IPS-18a (cell line): ENCODE results near the gene TRABD2B.

Experiments used
- H3K27ac ChIP-seq: one replicate; pipeline ENCODE4 v1.5.1; 2013; ENCODE audit warnings: low read length
- H3K27me3 ChIP-seq: one replicate; pipeline ENCODE4 v1.6.1; 2013; ENCODE audit warnings: mild to moderate bottlenecking, low read length; ENCODE audit not compliant: control insufficient read depth, insufficient read depth
- H3K36me3 ChIP-seq: one replicate; pipeline ENCODE4 v1.6.1; 2013; ENCODE audit warnings: low read depth, low read length; ENCODE audit not compliant: control insufficient read depth
- H3K4me1 ChIP-seq: one replicate; pipeline ENCODE4 v1.6.1; 2013; ENCODE audit warnings: low read depth, low read length; ENCODE audit not compliant: control insufficient read depth
- H3K4me3 ChIP-seq: one replicate; pipeline ENCODE4 v1.5.1; 2013; ENCODE audit warnings: low read length
- H3K9ac ChIP-seq: one replicate; pipeline ENCODE4 v1.6.1; 2013; ENCODE audit warnings: mild to moderate bottlenecking, low read length, moderate library complexity
- H3K9me3 ChIP-seq: one replicate; pipeline ENCODE4 v1.6.1; 2013; ENCODE audit warnings: low read depth, low read length; ENCODE audit not compliant: control insufficient read depth

TRABD2B gene

GRCh38 chr1:47914218-47914938 is 82.8 kb downstream of the TRABD2B start:
- Histone ChIP-seq H3K4me3 (no peak overlapping the region), H3K27ac (no peak overlapping the region), H3K4me1 (peaks cover 7% of the 10 kb centered on the region), H3K9me3 (no peaks in the 10 kb centered on the region), H3K36me3 (no peaks in the 10 kb centered on the region), H3K9ac (no peak overlapping the region), H3K27me3 (no peaks in the 10 kb centered on the region)

- Histone ChIP-seq H3K36me3 (no peaks in the 10 kb centered on the region), H3K4me3 (no peak overlapping the region), H3K27ac (no peak overlapping the region), H3K9ac (no peak overlapping the region), H3K4me1 (peaks cover 7% of the 10 kb centered on the region), H3K9me3 (no peaks in the 10 kb centered on the region), H3K27me3 (no peaks in the 10 kb centered on the region)
Measured at GRCh38 chr1:47913225-47913823, 83.9 kb downstream of the TRABD2B start.

GRCh38 chr1:47912756-47913155 is 84.4 kb downstream of the TRABD2B start:
- no peaks in the 10 kb centered on the region for H3K9me3 ChIP-seq
- no peak overlapping the region for H3K9ac ChIP-seq
- H3K36me3 ChIP-seq: no peaks in the 10 kb centered on the region
- no peak overlapping the region for H3K27ac ChIP-seq
- no peaks in the 10 kb centered on the region for H3K27me3 ChIP-seq
- H3K4me3 ChIP-seq: no peak overlapping the region
- H3K4me1 ChIP-seq: peaks cover 7% of the 10 kb centered on the region

GRCh38 chr1:47911892-47912291 is 85.3 kb downstream of the TRABD2B start:
- Histone ChIP-seq H3K4me1 (peaks cover 7% of the 10 kb centered on the region), H3K4me3 (no peak overlapping the region), H3K27ac (no peak overlapping the region), H3K9ac (no peak overlapping the region), H3K27me3 (no peaks in the 10 kb centered on the region), H3K36me3 (no peaks in the 10 kb centered on the region), H3K9me3 (no peaks in the 10 kb centered on the region)

GRCh38 chr1:47911424-47911823 is 85.8 kb downstream of the TRABD2B start:
- Histone ChIP-seq H3K9me3 (no peaks in the 10 kb centered on the region), H3K4me3 (no peak overlapping the region), H3K27me3 (no peaks in the 10 kb centered on the region), H3K36me3 (no peaks in the 10 kb centered on the region), H3K27ac (no peak overlapping the region), H3K4me1 (peaks cover 7% of the 10 kb centered on the region), H3K9ac (no peak overlapping the region)

- H3K9ac ChIP-seq: no peak overlapping the region
- no peak overlapping the region for H3K27ac ChIP-seq
- no peaks in the 10 kb centered on the region for H3K27me3 ChIP-seq
- H3K36me3 ChIP-seq: no peaks in the 10 kb centered on the region
- no peaks in the 10 kb centered on the region for H3K4me1 ChIP-seq
- no peak overlapping the region for H3K4me3 ChIP-seq
- no peaks in the 10 kb centered on the region for H3K9me3 ChIP-seq
Measured at GRCh38 chr1:47908258-47908657, 88.9 kb downstream of the TRABD2B start.

GRCh38 chr1:47907177-47907528 is 90.0 kb downstream of the TRABD2B start:
- Histone ChIP-seq H3K9me3 (no peaks in the 10 kb centered on the region), H3K27me3 (no peaks in the 10 kb centered on the region), H3K36me3 (no peaks in the 10 kb centered on the region), H3K4me1 (no peaks in the 10 kb centered on the region), H3K27ac (no peak overlapping the region), H3K4me3 (no peak overlapping the region), H3K9ac (no peak overlapping the region)

- H3K9me3 ChIP-seq: no peaks in the 10 kb centered on the region
- no peaks in the 10 kb centered on the region for H3K27me3 ChIP-seq
- H3K4me1 ChIP-seq: no peaks in the 10 kb centered on the region
- H3K9ac ChIP-seq: no peak overlapping the region
- H3K4me3 ChIP-seq: no peak overlapping the region
- no peaks in the 10 kb centered on the region for H3K36me3 ChIP-seq
- no peak overlapping the region for H3K27ac ChIP-seq
Measured at GRCh38 chr1:47906527-47907176, 90.5 kb downstream of the TRABD2B start.

GRCh38 chr1:47906009-47906432 is 91.2 kb downstream of the TRABD2B start:
- H3K4me1 ChIP-seq: no peaks in the 10 kb centered on the region
- no peaks in the 10 kb centered on the region for H3K27me3 ChIP-seq
- H3K36me3 ChIP-seq: no peaks in the 10 kb centered on the region
- no peak overlapping the region for H3K4me3 ChIP-seq
- no peaks in the 10 kb centered on the region for H3K9me3 ChIP-seq
- no peak overlapping the region for H3K9ac ChIP-seq
- no peak overlapping the region for H3K27ac ChIP-seq

- no peaks in the 10 kb centered on the region for H3K9me3 ChIP-seq
- H3K4me3 ChIP-seq: no peak overlapping the region
- H3K27ac ChIP-seq: no peak overlapping the region
- peaks cover 7% of the 10 kb centered on the region for H3K4me1 ChIP-seq
- H3K27me3 ChIP-seq: no peaks in the 10 kb centered on the region
- no peaks in the 10 kb centered on the region for H3K36me3 ChIP-seq
- no peak overlapping the region for H3K9ac ChIP-seq
Measured at GRCh38 chr1:47903723-47904122, 93.5 kb downstream of the TRABD2B start.

- Histone ChIP-seq H3K4me3 (no peak overlapping the region), H3K27me3 (no peaks in the 10 kb centered on the region), H3K4me1 (peaks cover 25% of the 10 kb centered on the region), H3K9me3 (no peaks in the 10 kb centered on the region), H3K27ac (no peak overlapping the region), H3K9ac (no peak overlapping the region), H3K36me3 (no peaks in the 10 kb centered on the region)
Measured at GRCh38 chr1:47901001-47901575, 96.1 kb downstream of the TRABD2B start.
